Left hindlimb (tissue), 1 donor: ENCODE results near the gene EIF3F.
"Not testable (repeated sequence)": the region's sequence is repeated elsewhere in the genome, so short reads cannot be mapped to it uniquely, and the experiment has no call there.

ENCODE experiments used
- DNase-seq: peaks from one replicate; pipeline ENCODE4 v3.0.0-alpha.2; 2018

EIF3F gene

DNA sequence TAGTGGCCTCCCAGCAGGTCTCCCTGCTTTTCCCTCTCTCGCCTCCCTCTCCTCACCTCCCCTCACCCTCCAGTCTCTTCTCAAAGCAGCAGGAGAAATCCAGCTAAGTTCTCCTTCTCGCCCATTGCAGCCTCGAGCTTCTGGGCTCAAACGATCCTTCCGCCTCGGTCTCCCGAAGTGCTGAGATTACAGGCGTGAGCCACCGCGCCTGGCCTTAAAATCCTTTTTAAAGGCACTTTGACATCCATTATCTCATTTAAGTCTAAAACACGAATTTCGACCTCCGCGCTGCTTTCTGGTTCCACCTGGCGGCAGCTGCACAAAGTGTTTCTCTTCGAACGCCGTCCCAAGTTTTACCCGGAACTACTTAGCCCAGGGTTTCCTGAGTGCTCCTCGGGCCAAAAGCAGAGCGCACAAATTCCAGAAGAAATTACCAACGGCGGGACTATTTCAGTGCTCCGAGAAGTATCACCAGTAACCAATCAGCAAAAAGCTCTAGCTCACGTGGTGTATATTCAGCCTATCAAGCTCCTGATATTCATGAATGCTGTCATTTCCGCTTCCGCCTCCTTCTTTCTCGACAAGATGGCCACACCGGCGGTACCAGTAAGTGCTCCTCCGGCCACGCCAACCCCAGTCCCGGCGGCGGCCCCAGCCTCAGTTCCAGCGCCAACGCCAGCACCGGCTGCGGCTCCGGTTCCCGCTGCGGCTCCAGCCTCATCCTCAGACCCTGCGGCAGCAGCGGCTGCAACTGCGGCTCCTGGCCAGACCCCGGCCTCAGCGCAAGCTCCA is at the start of gene EIF3F:
EIF3F (plus strand) TSS at position 570 of the 792 bp plus-strand sequence; CDS start at position 586, 16 bp downstream.
- DNase-seq = peak; percentile 96

DNA sequence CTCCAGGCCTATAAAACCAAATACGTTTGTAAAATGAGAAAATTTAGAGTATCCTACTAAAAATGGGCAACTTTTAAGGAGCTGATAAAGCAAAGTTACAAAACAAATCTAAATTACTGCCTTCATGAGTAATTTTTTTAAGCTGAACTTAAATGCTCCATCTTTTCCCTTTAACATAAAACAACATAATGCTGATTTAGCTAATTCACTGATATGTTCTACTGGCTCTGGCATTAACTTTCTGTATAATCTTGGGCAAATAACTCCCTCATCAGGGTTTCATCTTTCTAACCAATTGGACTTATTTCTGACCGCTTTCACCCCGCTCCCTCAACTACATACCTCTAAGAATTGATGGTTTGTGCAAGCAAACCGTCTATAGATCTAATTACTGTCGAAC is 46.0 kb upstream of the EIF3F start:
- DNase-seq = no peak

GRCh38 chr11:7941608-7942007 is 45.5 kb upstream of the EIF3F start, which contains the start of gene OR10A3:
TSS of gene OR10A3 (minus strand) at chr11:7941708. CDS start at chr11:7939520, 2,188 bp downstream.
- DNase-seq = no peak

DNA sequence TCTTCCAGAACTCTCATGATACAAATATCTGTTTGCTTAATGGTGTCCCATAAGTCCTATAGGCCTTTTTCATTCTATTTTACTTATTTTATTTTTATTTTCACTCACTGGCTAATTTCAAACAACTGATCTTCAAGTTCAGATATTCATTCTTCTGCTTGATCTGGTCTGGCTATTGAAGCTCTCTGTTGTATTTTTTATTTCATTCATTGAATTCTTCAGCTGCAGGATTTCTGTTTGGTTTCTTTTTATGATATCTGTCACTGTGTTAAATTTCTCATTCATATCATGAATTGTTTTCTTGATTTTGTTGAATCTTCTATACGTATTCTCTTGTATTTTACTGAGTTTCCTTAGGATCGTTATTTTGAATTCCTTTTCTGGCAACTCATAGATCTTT is 43.0 kb upstream of the EIF3F start:
- DNase-seq = no peak

DNA sequence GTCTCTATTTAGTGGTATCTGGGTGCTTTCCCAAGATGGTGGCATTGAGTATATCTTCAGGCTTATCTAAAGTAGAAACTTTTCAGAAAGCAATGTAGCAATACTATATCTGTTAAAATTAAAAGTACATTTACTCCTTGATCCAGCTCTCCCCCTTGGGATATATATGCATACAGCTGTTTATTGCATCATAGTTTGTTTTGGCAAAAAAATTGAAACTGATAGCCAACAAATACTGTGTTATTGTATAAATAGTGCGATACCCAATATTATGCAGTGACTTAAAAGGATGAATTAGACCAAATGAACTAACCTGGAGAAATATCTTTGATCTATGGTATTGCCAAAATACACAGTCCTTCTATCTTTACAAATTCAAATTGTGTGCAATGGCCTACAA is 37.2 kb upstream of the EIF3F start:
- DNase-seq = no peak

DNA sequence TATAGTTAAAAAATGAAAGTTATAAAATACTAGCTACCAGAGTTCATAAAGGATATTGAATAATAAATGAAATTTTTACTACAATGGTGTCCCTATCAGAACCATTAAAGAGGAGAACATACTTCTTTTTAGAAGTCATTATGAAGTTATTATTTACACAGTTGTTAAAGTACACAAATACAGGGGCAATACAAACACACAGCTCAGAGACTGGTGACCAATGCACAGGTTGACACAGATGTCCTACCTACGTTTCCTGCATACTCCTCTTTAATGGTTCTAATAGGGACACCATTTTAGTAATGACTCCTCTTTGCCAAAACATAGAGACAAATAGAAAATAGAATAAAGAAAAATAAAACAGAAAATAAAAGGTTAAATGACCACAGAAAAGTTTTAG is 31.9 kb upstream of the EIF3F start:
- no peak for DNase-seq

DNA sequence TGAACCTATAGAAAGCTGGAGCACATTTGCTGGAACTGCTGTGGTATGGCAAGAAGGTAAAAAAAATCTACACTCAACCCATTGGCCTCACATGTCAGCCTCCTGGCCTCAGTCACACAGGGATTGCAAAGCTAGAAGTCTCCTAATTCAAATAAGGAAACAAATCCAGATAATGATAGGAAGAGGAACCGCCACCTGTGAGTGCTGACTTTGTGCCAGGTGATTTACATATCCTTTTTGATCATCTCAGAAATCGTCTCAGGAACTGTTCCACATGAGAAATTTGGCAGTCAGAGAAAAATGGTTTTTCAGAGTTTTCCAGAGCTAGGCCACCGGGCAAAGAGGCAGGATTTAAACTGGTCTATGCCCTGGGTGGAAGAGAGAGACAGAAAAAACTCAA is 22.9 kb upstream of the EIF3F start:
- no peak for DNase-seq

DNA sequence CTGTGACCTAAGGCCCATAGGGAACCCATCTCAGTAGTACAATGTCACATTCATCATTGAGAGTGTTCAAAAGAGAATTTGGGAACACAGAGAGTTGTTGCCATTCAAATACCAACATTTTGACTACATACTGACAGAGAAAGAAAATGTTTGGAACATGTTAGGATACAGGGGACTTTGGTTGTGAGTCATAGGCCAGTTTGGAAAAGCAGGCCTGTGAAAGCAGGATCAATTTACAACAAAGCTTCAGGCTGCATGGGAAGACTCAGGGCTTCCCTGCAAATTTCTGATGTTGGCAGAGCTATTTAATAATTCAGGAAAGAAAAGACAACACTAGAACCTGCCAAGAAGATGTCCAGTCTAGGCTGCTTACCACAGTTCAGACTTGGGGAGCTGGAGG is 22.3 kb upstream of the EIF3F start:
- DNase-seq = no peak

GRCh38 chr11:7965386-7965785 is 21.8 kb upstream of the EIF3F start, which contains the start of gene NLRP10:
TSS of gene NLRP10 (minus strand) at chr11:7965447. CDS start at chr11:7963495, 1,952 bp downstream.
- DNase-seq = no peak

- DNase-seq = no peak
Measured at GRCh38 chr11:7967097-7967496, 20.0 kb upstream of the EIF3F start.

- DNase-seq = no peak
Measured at GRCh38 chr11:7967826-7968225, 19.3 kb upstream of the EIF3F start.

DNA sequence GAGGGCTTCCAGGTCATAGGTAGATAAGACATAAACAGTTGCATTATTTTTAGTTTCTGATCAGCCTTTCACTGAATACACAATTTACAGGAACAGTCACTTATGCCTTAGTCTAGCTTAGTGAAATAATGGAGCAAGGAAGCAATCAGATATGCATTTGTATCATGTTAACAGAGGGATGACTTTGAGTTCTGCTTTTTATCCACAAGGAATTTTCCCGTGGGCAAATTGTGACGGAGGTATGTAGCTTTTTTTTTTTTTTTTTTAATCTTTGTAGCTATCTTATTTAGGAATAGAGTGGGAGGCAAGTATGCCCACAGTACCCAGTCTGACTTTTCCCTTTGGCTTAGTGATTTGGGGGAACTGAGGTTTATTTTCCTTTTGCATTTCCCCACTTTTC is 18.5 kb upstream of the EIF3F start:
- DNase-seq = no peak

DNA sequence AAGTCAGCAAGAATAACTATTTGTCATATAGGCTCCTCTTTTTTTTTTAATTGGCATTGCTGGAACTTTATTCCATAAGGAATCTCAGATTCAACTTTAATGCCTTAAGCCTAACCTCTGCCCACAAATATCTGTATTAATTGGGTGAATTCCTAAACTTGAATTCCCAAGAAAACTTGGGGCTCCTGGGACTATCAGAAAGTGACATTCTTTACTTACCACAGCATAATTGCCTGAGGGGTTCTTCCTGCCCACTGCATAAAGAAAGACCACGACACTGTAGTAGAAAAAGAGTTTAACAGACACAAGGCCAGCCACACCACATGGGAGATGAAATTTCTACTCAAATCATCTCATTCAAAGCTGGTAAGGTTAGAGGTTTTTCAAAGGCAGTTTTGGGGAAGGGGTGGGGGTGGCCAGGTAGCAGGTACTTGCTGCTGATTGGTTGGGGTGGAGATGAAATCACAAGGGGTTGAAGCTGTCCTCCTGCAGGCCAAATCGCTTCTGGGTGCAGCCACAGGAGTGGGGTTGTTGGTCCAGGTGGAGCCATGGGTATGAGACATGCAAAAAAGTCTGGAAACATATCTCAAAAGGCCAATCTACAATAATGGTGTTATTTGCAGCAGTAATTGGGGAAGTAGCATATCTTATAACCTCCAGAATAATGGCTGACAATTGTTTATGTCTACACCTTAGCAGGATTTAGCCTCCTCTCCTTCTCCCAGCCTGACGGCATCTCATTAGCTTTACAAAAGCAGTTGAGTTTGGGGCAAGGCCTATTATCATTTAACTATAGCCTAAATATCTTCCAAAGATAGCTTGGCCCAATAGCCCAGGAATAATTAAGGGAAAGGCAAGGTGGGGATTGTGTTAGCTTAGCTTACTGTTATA is 17.1 kb upstream of the EIF3F start:
- no peak for DNase-seq

- no peak for DNase-seq
Measured at GRCh38 chr11:7971846-7972245, 15.3 kb upstream of the EIF3F start.

GRCh38 chr11:7973011-7973410 is 14.1 kb upstream of the EIF3F start:
- no peak for DNase-seq

- DNase-seq = no peak
Measured at GRCh38 chr11:7974668-7975067, 12.5 kb upstream of the EIF3F start.

DNA sequence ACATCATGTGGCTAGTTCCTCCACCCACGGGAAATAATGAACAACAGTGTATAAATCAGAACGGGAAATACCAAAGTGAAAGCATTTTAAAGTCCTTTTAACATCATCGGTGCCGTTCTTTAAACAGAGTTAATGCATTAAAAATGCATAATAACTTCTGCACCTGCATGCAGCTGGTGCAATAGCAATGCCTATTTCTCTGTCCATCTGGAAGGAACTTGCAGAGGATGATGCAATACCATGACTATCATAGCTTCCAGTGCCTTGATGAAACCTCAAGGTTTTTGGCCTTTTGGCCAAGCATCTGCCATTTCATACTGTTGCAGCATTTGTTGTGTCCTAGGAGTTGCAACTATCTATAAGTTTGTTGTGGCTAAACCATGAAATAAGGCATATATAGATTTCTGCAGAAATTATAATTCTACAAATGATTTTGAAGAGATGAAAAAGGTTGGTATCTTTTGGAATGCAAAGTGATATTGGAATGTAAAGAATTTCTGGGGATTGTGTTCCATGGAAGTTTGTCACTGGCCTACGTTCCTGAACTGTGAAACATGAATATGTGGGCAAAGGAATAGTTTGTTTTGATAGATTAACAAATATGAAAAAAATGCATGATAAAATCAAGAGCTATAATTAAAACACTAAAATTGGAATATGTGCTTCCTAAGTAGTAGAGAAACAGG is 9.8 kb upstream of the EIF3F start:
- no peak for DNase-seq

DNA sequence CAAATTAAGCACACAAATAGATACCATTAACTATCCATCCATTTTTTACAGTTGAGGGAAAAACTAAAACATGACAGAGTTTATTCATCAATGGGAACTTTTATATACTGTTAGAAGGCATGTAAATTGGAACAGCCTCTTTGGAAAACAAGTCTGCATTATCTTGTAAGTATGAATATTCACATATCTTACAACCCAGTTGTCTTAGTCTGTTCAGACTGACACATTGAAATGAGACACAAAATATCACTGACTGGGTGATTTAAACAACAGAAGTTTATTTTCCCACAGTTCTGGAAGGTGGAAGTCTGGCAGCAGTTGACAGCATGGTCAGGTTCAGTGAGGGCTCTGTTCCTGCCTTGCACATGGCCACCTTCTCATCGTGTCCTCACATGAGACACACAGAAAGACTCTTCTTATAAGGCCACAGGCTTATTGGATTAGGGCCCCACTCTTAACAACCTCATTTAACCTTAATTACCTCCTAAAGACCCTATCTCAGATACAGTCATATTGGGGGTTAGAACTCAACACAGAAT is 5.4 kb upstream of the EIF3F start:
- no peak for DNase-seq

GRCh38 chr11:7982582-7983119 is 4.5 kb upstream of the EIF3F start:
- DNase-seq = no peak

- DNase-seq = no peak
Measured at GRCh38 chr11:7983832-7984590, 3.1 kb upstream of the EIF3F start.

DNA sequence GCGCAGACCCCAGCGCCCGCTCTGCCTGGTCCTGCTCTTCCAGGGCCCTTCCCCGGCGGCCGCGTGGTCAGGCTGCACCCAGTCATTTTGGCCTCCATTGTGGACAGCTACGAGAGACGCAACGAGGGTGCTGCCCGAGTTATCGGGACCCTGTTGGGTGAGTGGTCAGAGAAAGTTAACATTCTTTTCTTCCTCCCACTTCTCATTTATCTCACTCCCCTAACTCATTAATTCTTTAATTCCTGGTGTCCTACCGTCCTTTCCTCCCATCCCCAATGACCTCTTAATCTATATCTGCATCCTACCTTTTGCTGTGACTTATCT is 385 bp downstream of the EIF3F start:
- DNase-seq = not testable (repeated sequence)
